ENCODE data around the gene KRTAP12-3. TPM values are rescaled to one million over a fixed set of nuclear protein-coding genes. Genes with fewer than 3 reads are reported as not detected.

KRTAP12-3 gene
- total RNA-seq, 2 experiments from 2014 or later, result not detected

GRCh38 chr21:44702111-44702972, 44.6 kb downstream of the KRTAP12-3 start:
- Histone ChIP-seq H4K20me1 (ENCODE audit: insufficient read depth, low read length) (no peaks in the 10 kb centered on the region), H2AFZ (ENCODE audit: low read length) (no peak overlapping the region), H3K27ac (ENCODE audit: low read depth, low read length, poor library complexity, severe bottlenecking) (no peak overlapping the region), H3K9me2 (ENCODE audit: insufficient read depth, low read length) (no peaks in the 10 kb centered on the region), H3K4me1 (ENCODE audit: insufficient read depth, low read length, poor library complexity, severe bottlenecking) (no peaks in the 10 kb centered on the region), H3K79me2 (ENCODE audit: insufficient read depth, low read depth, low read length) (no peaks in the 10 kb centered on the region), H3K36me3 (ENCODE audit: insufficient read depth, low read length) (no peaks in the 10 kb centered on the region), H3K4me2 (ENCODE audit: low read length) (no peak overlapping the region), H3K9me3 (ENCODE audit: low read length) (no peaks in the 10 kb centered on the region), H3K4me3 (ENCODE audit: low read depth, low read length, poor library complexity, severe bottlenecking) (no peak overlapping the region)
- intact Hi-C loops (cut with micrococcal nuclease; ENCODE audit: unreplicated experiment), result no loop called here
- no peak for TF ChIP-seq CTCF (conservative IDR thresholded peaks at IDR 0.05; ENCODE audit: low read length)
- no peak for TF ChIP-seq EZH2phosphoT487 (IDR thresholded peaks at IDR 0.05; ENCODE audit: borderline replicate concordance, low read depth, low read length)
- BruUV-seq (replicated peaks), result no TSS peak
- CTCF ChIA-PET (ENCODE audit: unreplicated experiment), result no interaction called here
- POLR2A ChIA-PET, result no interaction called here
- no peak for DNase-seq (ENCODE audit: low spot score)

DNA sequence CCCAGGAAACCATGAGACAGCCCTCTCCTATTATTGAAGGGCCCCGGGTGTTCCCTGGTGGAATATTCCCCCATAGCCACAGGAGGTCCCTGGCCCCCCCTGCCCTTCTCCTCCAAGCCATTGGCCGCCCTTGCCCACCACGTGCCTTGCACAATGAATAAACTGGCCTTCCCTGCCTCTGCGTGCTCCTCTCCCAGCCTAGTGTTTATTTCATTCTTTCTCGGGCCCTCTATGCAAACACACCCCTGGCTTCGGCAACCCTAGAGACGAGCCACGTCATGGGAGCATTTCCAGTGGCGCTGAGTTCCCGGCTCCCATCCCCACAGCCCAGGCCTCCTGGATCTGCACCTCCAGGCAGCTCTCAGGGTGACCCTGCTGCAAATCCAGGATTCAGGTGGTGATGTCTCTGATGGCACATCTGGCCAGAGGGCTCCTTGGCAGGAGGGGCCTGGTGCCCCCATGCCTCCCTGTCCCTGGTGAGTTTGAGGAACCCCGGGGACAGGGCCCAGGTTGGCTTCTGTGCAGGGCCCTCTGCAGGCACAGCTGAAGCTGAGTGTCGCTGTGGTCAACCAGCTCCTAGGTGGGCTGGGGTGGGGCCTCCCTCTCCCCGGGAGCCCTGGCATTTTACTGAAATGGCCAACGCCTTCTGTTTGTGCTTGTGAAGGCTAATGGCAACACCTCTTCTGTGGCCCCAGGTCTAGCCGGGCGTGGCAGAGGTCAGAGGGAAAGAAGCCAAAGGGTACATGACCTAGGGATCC, 45.4 kb downstream of the KRTAP12-3 start:
- Histone ChIP-seq H3K4me2 (ENCODE audit: low read length) (no peak overlapping the region), H3K4me3 (ENCODE audit: low read depth, low read length, poor library complexity, severe bottlenecking) (no peak overlapping the region), H3K4me1 (ENCODE audit: insufficient read depth, low read length, poor library complexity, severe bottlenecking) (no peaks in the 10 kb centered on the region), H3K9me3 (ENCODE audit: low read length) (no peaks in the 10 kb centered on the region), H3K79me2 (ENCODE audit: insufficient read depth, low read depth, low read length) (no peaks in the 10 kb centered on the region), H3K36me3 (ENCODE audit: insufficient read depth, low read length) (no peaks in the 10 kb centered on the region), H3K27ac (ENCODE audit: low read depth, low read length, poor library complexity, severe bottlenecking) (no peak overlapping the region), H2AFZ (ENCODE audit: low read length) (no peak overlapping the region), H3K9me2 (ENCODE audit: insufficient read depth, low read length) (no peaks in the 10 kb centered on the region), H4K20me1 (ENCODE audit: insufficient read depth, low read length) (no peaks in the 10 kb centered on the region)
- intact Hi-C loops (cut with micrococcal nuclease; ENCODE audit: unreplicated experiment), result no loop called here
- no peak for DNase-seq (ENCODE audit: low spot score)
- CTCF ChIA-PET (ENCODE audit: unreplicated experiment), result no interaction called here
- no TSS peak for BruUV-seq (replicated peaks)
- POLR2A ChIA-PET, result no interaction called here
- TF ChIP-seq CTCF (conservative IDR thresholded peaks at IDR 0.05; ENCODE audit: low read length), result no peak
- no peak for TF ChIP-seq EZH2phosphoT487 (IDR thresholded peaks at IDR 0.05; ENCODE audit: borderline replicate concordance, low read depth, low read length)

All from OCI-LY7 (cell line).